Neural progenitor cell (in vitro differentiated cells): ENCODE measurements around the gene B4GALNT2.

Experiments used
- CTCF ChIP-seq: fragments of 200-600 bp; sonication (generic); IDR thresholded peaks from 2 replicates; pipeline ENCODE4 v1.5.1; 2017; ENCODE audit warnings: antibody characterized with exemption, mild to moderate bottlenecking
- EZH2 ChIP-seq: fragments of 200-600 bp; sonication (generic); IDR thresholded peaks from 2 replicates; pipeline ENCODE4 v1.6.1; 2017; ENCODE audit warnings: antibody characterized with exemption, mild to moderate bottlenecking, moderate library complexity
- EZH2phosphoT487 ChIP-seq: fragments of 200-600 bp; sonication (generic); IDR thresholded peaks from 2 replicates; pipeline ENCODE4 v1.6.1; 2017; ENCODE audit warnings: antibody characterized with exemption

DNA sequence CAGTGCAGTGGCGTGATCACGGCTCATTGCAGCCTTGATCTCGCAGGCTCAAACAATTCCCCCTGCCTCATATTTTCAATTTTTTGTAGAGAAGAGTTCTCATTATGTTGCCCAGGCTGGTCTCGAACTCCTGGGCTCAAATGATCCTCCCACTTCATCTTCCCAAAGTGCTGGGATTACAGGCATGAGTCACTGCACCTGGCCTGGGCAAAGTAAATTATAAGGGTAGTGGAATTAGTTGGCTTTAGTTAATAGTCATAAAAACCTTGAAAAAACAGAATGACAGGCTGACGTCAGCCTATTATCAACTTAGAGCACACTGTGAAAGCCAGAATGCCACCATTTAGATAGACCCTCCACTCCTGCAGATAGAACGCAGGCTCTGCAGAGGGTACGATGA, 43.5 kb upstream of the B4GALNT2 start:
- TF ChIP-seq CTCF = no peak
- TF ChIP-seq EZH2phosphoT487 = no peak
- no peak for TF ChIP-seq EZH2
